ENCODE measurements around the gene RBBP8. TPM values are rescaled to one million over a fixed set of nuclear protein-coding genes. Genes with fewer than 3 reads are reported as not detected.

Gene RBBP8
- polyA plus RNA-seq, 1 experiment: 11.0 TPM

DNA sequence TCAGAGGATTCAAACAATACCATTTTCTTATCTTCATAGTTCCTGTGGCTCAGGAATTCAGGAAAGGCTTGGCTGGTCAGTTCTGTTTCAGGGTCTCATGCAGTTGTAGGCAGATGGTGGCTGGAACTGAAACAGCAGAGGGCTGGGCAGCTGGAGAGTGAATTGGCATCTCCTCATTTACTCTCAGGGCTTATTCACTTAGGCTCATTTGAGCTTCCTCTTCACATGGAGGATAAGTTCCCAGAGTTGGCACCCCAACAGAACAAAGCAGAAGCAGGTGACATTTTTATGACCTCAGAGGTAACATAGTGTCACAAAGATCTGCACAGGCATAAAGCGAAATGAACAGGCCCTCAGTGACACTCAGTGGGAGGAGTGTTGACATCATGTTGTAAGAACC is 66.1 kb downstream of the RBBP8 start:
- H3K27me3 ChIP-seq (ENCODE audit: control insufficient read depth, insufficient read depth, low read length): no peaks in the 10 kb centered on the region
- no peak overlapping the region for H3K4me3 ChIP-seq (ENCODE audit: low read depth, low read length)
- ChIA-PET POLR2A (no interaction called here), CTCF (no interaction called here)
- TF ChIP-seq, protein P1, sequence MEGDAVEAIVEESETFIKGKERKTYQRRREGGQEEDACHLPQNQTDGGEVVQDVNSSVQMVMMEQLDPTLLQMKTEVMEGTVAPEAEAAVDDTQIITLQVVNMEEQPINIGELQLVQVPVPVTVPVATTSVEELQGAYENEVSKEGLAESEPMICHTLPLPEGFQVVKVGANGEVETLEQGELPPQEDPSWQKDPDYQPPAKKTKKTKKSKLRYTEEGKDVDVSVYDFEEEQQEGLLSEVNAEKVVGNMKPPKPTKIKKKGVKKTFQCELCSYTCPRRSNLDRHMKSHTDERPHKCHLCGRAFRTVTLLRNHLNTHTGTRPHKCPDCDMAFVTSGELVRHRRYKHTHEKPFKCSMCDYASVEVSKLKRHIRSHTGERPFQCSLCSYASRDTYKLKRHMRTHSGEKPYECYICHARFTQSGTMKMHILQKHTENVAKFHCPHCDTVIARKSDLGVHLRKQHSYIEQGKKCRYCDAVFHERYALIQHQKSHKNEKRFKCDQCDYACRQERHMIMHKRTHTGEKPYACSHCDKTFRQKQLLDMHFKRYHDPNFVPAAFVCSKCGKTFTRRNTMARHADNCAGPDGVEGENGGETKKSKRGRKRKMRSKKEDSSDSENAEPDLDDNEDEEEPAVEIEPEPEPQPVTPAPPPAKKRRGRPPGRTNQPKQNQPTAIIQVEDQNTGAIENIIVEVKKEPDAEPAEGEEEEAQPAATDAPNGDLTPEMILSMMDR (IDR thresholded peaks at IDR 0.05; ENCODE audit: insufficient read depth, low read depth, low read length): no peak
- DNase-seq (ENCODE audit: low read depth): no peak
- H3K36me3 ChIP-seq (ENCODE audit: control insufficient read depth, insufficient read depth, low read length): peaks cover 2% of the 10 kb centered on the region; the same call in 1 of the 2 replicates

- POLR2A ChIA-PET: no interaction called here
- no peak for DNase-seq (ENCODE audit: low read depth)
- H3K27me3 ChIP-seq (ENCODE audit: control insufficient read depth, insufficient read depth, low read length): no peaks in the 10 kb centered on the region
- H3K36me3 ChIP-seq (ENCODE audit: control insufficient read depth, insufficient read depth, low read length): peaks cover 2% of the 10 kb centered on the region; the same call in 1 of the 2 replicates
- TF ChIP-seq, protein P1 (IDR thresholded peaks at IDR 0.05; ENCODE audit: insufficient read depth, low read depth, low read length): no peak
- CTCF ChIA-PET: no interaction called here
- H3K4me3 ChIP-seq (ENCODE audit: low read depth, low read length): no peak overlapping the region
Observed at GRCh38 chr18:22999647-23000046, 66.5 kb downstream of the RBBP8 start.

DNA sequence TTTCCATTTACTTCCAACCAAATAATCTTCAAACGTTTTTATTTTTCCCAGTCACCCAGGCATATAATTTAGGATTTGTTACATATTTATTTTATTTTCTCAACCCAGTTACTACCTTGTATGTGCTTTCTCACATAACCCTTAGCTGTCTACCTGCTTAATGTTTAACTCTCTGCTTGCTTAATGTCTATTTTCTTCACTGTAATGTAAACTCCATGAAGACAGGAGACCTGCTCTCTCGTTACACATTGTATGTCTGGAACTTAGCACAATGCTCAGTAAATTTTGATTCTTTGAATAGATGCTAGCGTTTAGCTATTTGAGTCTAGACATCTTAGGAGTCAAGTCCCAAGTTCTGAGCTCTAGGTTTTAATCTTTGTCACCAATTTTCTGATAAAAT is 70.2 kb downstream of the RBBP8 start:
- H3K27me3 ChIP-seq (ENCODE audit: control insufficient read depth, insufficient read depth, low read length): no peaks in the 10 kb centered on the region
- H3K4me3 ChIP-seq (ENCODE audit: low read depth, low read length): no peak overlapping the region
- TF ChIP-seq, protein P1 (IDR thresholded peaks at IDR 0.05; ENCODE audit: insufficient read depth, low read depth, low read length): no peak
- DNase-seq (ENCODE audit: low read depth): no peak
- ChIA-PET POLR2A (no interaction called here), CTCF (no interaction called here)
- peaks cover 2% of the 10 kb centered on the region; the same call in 1 of the 2 replicates for H3K36me3 ChIP-seq (ENCODE audit: control insufficient read depth, insufficient read depth, low read length)

DNA sequence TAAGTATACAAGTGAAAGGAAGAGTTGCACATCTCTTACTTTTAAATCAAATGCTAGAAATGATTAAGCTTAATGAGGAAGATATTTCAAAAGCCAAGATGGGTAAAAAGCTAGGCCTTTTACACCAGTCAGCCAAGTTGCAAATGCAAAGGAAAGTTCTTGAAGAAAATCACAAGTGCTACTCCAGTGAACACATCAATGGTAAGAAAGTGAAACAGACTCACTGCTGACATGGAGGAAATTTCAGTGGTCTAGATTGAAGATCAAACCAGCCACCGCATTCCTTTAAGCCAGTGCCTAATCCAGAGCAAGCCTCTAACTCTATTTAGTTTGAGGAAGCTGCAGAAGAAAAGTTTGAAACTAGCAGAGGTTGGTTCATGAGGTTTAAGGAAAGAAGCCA is 79.1 kb downstream of the RBBP8 start:
- Histone ChIP-seq H3K27me3 (ENCODE audit: control insufficient read depth, insufficient read depth, low read length) (no peaks in the 10 kb centered on the region), H3K4me3 (ENCODE audit: low read depth, low read length) (no peak overlapping the region), H3K36me3 (ENCODE audit: control insufficient read depth, insufficient read depth, low read length) (no peaks in the 10 kb centered on the region)
- ChIA-PET POLR2A (no interaction called here), CTCF (interaction anchor here (0.9 to 1.0 kb wide), 2 partner anchors 12 to 400 kb away, joined by 3 read pairs; no protein-coding TSS in a partner anchor)
- TF ChIP-seq, protein P1 (IDR thresholded peaks at IDR 0.05; ENCODE audit: insufficient read depth, low read depth, low read length): no peak
- DNase-seq (ENCODE audit: low read depth): no peak

- DNase-seq (ENCODE audit: low read depth): no peak
- no peak overlapping the region for H3K4me3 ChIP-seq (ENCODE audit: low read depth, low read length)
- no peaks in the 10 kb centered on the region for H3K27me3 ChIP-seq (ENCODE audit: control insufficient read depth, insufficient read depth, low read length)
- CTCF ChIA-PET: interaction anchor here (0.6 to 1.7 kb wide), 4 partner anchors 11 to 391 kb away, joined by 3 to 7 read pairs (median 4); no protein-coding TSS in a partner anchor
- TF ChIP-seq, protein P1 (IDR thresholded peaks at IDR 0.05; ENCODE audit: insufficient read depth, low read depth, low read length): no peak
- peaks cover 2% of the 10 kb centered on the region; the same call in 1 of the 2 replicates for H3K36me3 ChIP-seq (ENCODE audit: control insufficient read depth, insufficient read depth, low read length)
- POLR2A ChIA-PET: no interaction called here
Observed at GRCh38 chr18:23020555-23021294, 87.6 kb downstream of the RBBP8 start.
